ENCODE results near the gene MSANTD2.

GRCh38 chr11:124804884-124805283 is 4.7 kb upstream of the MSANTD2 start:
- TF ChIP-seq CTCF (IDR thresholded peaks at IDR 0.05) = no peak
- no peak for TF ChIP-seq RARB (CRISPR knock-in tag; IDR thresholded peaks at IDR 0.05)
- TF ChIP-seq TP53 (CRISPR knock-in tag; IDR thresholded peaks at IDR 0.05) = no peak
